BLaER1 treated with 17β-estradiol and CSF1 and Interleukin-3, amounts not matched to agents 10 nM and 100 nM (cell line): Measurements from ENCODE around the gene ITGB5.

Experiments used
- H3K27ac ChIP-seq, 11 experiments: shearing (Covaris generic); formaldehyde crosslinking; 2 replicates each; pipeline ENCODE4 v1.8.1; 2022
- H3K27me3 ChIP-seq, 11 experiments: shearing (Covaris generic); formaldehyde crosslinking; 2 replicates each; pipeline ENCODE4 v1.8.1; 2022
- H3K36me3 ChIP-seq, 11 experiments: shearing (Covaris generic); formaldehyde crosslinking; 2 replicates each; pipeline ENCODE4 v1.8.1; 2022
- H3K4me1 ChIP-seq, 10 experiments: shearing (Covaris generic); formaldehyde crosslinking; 2 replicates each; pipeline ENCODE4 v1.8.1; 2022
- H3K4me2 ChIP-seq, 11 experiments: shearing (Covaris generic); formaldehyde crosslinking; 2 replicates each; pipeline ENCODE4 v1.8.1; 2022
- H3K4me3 ChIP-seq, 10 experiments: shearing (Covaris generic); formaldehyde crosslinking; 2 replicates each; pipeline ENCODE4 v1.8.1; 2022
- H3K9ac ChIP-seq, 11 experiments: shearing (Covaris generic); formaldehyde crosslinking; 2 replicates each; pipeline ENCODE4 v1.8.1; 2022
- H3K9me3 ChIP-seq, 11 experiments: shearing (Covaris generic); formaldehyde crosslinking; replicated peaks in 1 of 11; 2 replicates each; pipeline ENCODE4 v1.8.1; 2022
- H4K20me1 ChIP-seq, 11 experiments: shearing (Covaris generic); formaldehyde crosslinking; 2 replicates each; pipeline ENCODE4 v1.8.1; 2022
- Cebpa-rat ChIP-seq, 11 experiments: shearing (Covaris generic); IDR thresholded peaks; 2 replicates each; pipeline ENCODE4 v1.8.1; 2022

Gene ITGB5

GRCh38 chr3:124850212-124850611, 37.0 kb downstream of the ITGB5 start:
- Histone ChIP-seq H3K27me3 (no peaks in the 10 kb centered on the region), H3K4me1 (peaks cover 0 to 7% (median 0%) of the 10 kb centered on the region in 10 experiments; a peak in 1 of 20 replicates), H3K9me3 (no peaks in the 10 kb centered on the region), H3K9ac (no peak overlapping the region), H3K36me3 (peaks cover 0 to 52% (median 0%) of the 10 kb centered on the region in 11 experiments; a peak in 6 of 22 replicates), H3K4me2 (no peak overlapping the region), H3K27ac (no peak overlapping the region), H4K20me1 (no peaks in the 10 kb centered on the region), H3K4me3 (no peak overlapping the region)
- TF ChIP-seq Cebpa-rat (IDR thresholded peaks at IDR 0.05), result no peak

- Histone ChIP-seq H4K20me1 (no peaks in the 10 kb centered on the region), H3K9me3 (no peaks in the 10 kb centered on the region), H3K27ac (no peak overlapping the region), H3K4me3 (no peak overlapping the region), H3K27me3 (no peaks in the 10 kb centered on the region), H3K9ac (no peak overlapping the region), H3K36me3 (peaks cover 0 to 48% (median 0%) of the 10 kb centered on the region in 11 experiments; a peak in 5 of 22 replicates), H3K4me2 (no peak overlapping the region), H3K4me1 (peaks cover 0 to 9% (median 0%) of the 10 kb centered on the region in 10 experiments; a peak in 1 of 20 replicates)
- TF ChIP-seq Cebpa-rat (IDR thresholded peaks at IDR 0.05), result no peak
Measured at GRCh38 chr3:124848300-124848699, 38.9 kb downstream of the ITGB5 start.

DNA sequence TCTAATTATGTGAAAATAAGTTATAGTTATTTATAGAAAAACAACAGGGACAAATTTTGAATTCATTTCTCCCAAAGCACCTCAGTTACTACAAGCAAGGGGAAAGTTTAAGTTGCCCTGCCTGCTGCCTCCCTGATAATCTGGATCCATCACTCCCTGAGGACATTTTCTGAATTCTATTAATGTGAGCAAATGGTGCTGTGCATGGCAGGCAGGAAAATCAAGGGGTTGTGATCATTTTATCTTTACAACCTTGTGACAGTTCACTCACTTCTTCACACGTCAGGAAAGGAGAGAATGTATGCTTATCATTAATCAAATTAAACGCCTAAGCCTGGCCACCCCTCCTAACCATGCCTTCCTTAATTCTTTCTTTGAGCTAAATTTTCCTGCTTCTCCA, 39.3 kb downstream of the ITGB5 start:
- Histone ChIP-seq H3K27me3 (no peaks in the 10 kb centered on the region), H4K20me1 (no peaks in the 10 kb centered on the region), H3K36me3 (peaks cover 0 to 53% (median 0%) of the 10 kb centered on the region in 11 experiments; a peak in 6 of 22 replicates), H3K4me3 (no peak overlapping the region), H3K9ac (no peak overlapping the region), H3K4me1 (peaks cover 0 to 9% (median 0%) of the 10 kb centered on the region in 10 experiments; a peak in 1 of 20 replicates), H3K27ac (no peak overlapping the region), H3K4me2 (no peak overlapping the region), H3K9me3 (no peaks in the 10 kb centered on the region)
- no peak for TF ChIP-seq Cebpa-rat (IDR thresholded peaks at IDR 0.05)

GRCh38 chr3:124847051-124847450, 40.1 kb downstream of the ITGB5 start:
- H3K4me1 ChIP-seq, result peaks cover 0 to 9% (median 0%) of the 10 kb centered on the region in 10 experiments; a peak in 1 of 20 replicates
- no peak overlapping the region for H3K9ac ChIP-seq
- H3K4me3 ChIP-seq, result no peak overlapping the region
- H3K27me3 ChIP-seq, result no peaks in the 10 kb centered on the region
- H3K4me2 ChIP-seq, result no peak overlapping the region
- no peaks in the 10 kb centered on the region for H4K20me1 ChIP-seq
- no peaks in the 10 kb centered on the region for H3K9me3 ChIP-seq
- TF ChIP-seq Cebpa-rat (IDR thresholded peaks at IDR 0.05), result no peak
- H3K27ac ChIP-seq, result no peak overlapping the region
- peaks cover 0 to 61% (median 0%) of the 10 kb centered on the region in 11 experiments; a peak in 6 of 22 replicates for H3K36me3 ChIP-seq

DNA sequence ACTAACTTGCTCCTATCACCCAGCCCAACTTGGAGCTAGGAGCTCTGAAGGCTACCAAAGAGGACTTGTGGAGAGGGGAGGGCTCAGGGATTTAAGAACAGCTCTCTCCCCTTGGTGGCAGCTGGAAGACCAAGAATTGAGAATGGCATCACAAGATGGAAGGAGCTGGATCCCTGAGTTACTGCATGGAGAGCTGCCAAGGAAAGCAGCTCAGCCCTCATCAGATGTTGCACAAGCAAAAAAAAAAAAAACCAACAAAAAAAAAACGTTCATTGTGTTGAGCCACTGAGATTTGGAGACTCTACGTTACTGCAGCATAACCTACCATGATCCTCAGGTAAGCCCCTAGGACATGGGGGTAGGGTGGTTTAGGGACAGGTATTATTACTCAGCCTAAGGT, 41.0 kb downstream of the ITGB5 start:
- Histone ChIP-seq H3K27ac (no peak overlapping the region), H3K36me3 (peaks cover 0 to 69% (median 0%) of the 10 kb centered on the region in 11 experiments; a peak in 6 of 22 replicates), H3K27me3 (no peaks in the 10 kb centered on the region), H3K4me1 (peaks cover 0 to 9% (median 0%) of the 10 kb centered on the region in 10 experiments; a peak in 1 of 20 replicates), H3K9me3 (no peaks in the 10 kb centered on the region), H3K4me3 (no peak overlapping the region), H3K4me2 (no peak overlapping the region; a peak in 1 of 22 replicates), H4K20me1 (no peaks in the 10 kb centered on the region), H3K9ac (no peak overlapping the region)
- no peak for TF ChIP-seq Cebpa-rat (IDR thresholded peaks at IDR 0.05)

DNA sequence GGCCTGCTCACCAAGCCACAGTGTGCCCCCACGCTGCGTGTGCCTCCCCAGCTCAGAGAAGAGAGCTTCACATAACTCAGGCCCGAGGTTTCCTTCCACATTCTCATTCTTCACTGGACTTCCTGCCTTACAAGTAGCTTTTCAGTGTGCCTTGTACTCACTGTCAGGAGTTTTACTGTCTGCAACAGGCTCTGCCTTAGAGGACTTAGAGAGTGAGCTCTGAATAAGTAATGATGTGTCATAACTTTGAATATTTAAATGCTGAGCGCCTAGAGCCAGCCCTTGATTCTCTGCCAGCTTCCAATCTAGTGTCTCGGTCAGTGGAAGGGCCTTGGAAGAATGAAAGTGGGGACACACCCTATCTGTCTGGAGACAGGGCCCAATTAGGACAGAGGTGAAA, 41.8 kb downstream of the ITGB5 start:
- TF ChIP-seq Cebpa-rat (IDR thresholded peaks at IDR 0.05), result no peak
- Histone ChIP-seq H3K9me3 (no peaks in the 10 kb centered on the region), H4K20me1 (no peaks in the 10 kb centered on the region), H3K36me3 (peaks cover 0 to 77% (median 0%) of the 10 kb centered on the region in 11 experiments; a peak in 6 of 22 replicates), H3K4me3 (no peak overlapping the region), H3K9ac (no peak overlapping the region), H3K4me1 (peaks cover 0 to 9% (median 0%) of the 10 kb centered on the region in 10 experiments; a peak in 1 of 20 replicates), H3K27me3 (no peaks in the 10 kb centered on the region), H3K27ac (no peak overlapping the region), H3K4me2 (no peak overlapping the region; a peak in 1 of 22 replicates)

DNA sequence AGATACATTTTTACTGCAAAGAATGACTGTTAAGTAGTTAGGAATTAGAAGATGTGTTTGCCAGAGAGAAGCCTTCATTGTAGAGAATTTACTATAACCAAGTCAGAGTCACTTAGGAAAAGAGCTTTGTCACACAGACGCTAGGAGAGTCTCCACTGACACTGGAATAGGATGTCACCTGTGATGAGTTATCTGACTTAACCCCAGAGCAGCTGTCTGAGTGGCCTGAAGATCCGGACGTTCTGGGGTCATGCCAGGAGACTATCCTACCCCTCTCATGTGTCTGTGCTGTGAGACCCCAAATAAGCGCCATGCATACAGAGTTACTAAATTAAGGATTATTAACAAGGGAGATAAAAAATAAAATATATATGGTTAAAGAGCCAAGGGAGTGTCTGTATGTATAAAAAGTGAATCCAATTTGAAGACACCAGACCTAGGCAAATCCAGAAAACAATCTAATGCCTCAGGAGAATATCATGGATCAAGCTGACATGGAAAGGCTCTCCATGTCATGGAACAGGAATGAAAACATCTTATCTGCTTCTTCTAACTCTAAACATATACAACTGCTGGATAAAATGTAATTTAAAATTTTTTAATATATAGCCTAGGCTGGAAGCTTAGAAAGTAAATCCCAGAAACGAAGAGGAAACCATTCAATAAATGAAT, 43.5 kb downstream of the ITGB5 start:
- no peaks in the 10 kb centered on the region for H4K20me1 ChIP-seq
- peaks cover 0 to 95% (median 0%) of the 10 kb centered on the region in 11 experiments; a peak in 6 of 22 replicates for H3K36me3 ChIP-seq
- H3K27me3 ChIP-seq, result no peaks in the 10 kb centered on the region
- TF ChIP-seq Cebpa-rat (IDR thresholded peaks at IDR 0.05), result no peak
- no peak overlapping the region for H3K4me2 ChIP-seq
- no peak overlapping the region for H3K4me3 ChIP-seq
- H3K9me3 ChIP-seq, result no peaks in the 10 kb centered on the region
- peaks cover 0 to 9% (median 0%) of the 10 kb centered on the region in 10 experiments; a peak in 1 of 20 replicates for H3K4me1 ChIP-seq
- no peak overlapping the region for H3K27ac ChIP-seq
- H3K9ac ChIP-seq, result no peak overlapping the region

DNA sequence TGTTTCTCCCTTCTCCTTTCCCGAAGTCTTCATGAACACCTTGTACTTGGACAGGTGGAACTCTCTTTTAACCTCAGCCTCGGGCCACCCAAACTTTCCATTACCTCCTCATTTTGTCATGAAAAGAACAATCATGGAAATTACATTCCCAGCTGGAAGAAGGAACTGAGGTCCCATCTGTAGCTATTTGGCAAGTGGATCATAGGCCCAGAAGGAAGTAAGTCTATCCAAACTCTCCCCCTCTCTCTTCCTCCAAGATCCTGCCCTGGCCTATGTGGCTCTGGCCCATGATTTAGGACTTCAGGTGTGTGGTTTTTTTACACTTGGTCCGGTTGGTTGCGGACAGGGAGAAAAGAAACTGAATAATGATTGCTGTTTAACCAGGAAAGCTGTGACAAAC, 44.1 kb downstream of the ITGB5 start:
- Histone ChIP-seq H3K4me1 (peaks cover 0 to 9% (median 0%) of the 10 kb centered on the region in 10 experiments; a peak in 1 of 20 replicates), H3K4me3 (no peak overlapping the region), H3K36me3 (peaks cover 0 to 93% (median 0%) of the 10 kb centered on the region in 11 experiments; a peak in 6 of 22 replicates), H3K9ac (no peak overlapping the region), H4K20me1 (no peaks in the 10 kb centered on the region), H3K27me3 (no peaks in the 10 kb centered on the region), H3K4me2 (no peak overlapping the region), H3K9me3 (no peaks in the 10 kb centered on the region), H3K27ac (no peak overlapping the region)
- TF ChIP-seq Cebpa-rat (IDR thresholded peaks at IDR 0.05), result no peak

- Histone ChIP-seq H3K36me3 (peaks cover 0 to 93% (median 0%) of the 10 kb centered on the region in 11 experiments; a peak in 6 of 22 replicates), H3K27ac (no peak overlapping the region), H3K9ac (no peak overlapping the region), H4K20me1 (peaks cover 0 to 7% (median 0%) of the 10 kb centered on the region in 11 experiments; a peak in 1 of 22 replicates), H3K4me1 (peaks cover 0 to 9% (median 0%) of the 10 kb centered on the region in 10 experiments; a peak in 1 of 20 replicates), H3K27me3 (no peaks in the 10 kb centered on the region), H3K4me3 (no peak overlapping the region), H3K4me2 (no peak overlapping the region), H3K9me3 (no peaks in the 10 kb centered on the region)
- no peak for TF ChIP-seq Cebpa-rat (IDR thresholded peaks at IDR 0.05)
Measured at GRCh38 chr3:124841517-124841916, 45.6 kb downstream of the ITGB5 start.
